ENCODE measurements around the gene SPATA4.
A peak's percentile ranks its signal among the peaks of the same experiment; 100 is the strongest.
"Not testable (repeated sequence)": the region's sequence is repeated elsewhere in the genome, so short reads cannot be mapped to it uniquely, and the experiment has no call there.

SPATA4 gene

DNA sequence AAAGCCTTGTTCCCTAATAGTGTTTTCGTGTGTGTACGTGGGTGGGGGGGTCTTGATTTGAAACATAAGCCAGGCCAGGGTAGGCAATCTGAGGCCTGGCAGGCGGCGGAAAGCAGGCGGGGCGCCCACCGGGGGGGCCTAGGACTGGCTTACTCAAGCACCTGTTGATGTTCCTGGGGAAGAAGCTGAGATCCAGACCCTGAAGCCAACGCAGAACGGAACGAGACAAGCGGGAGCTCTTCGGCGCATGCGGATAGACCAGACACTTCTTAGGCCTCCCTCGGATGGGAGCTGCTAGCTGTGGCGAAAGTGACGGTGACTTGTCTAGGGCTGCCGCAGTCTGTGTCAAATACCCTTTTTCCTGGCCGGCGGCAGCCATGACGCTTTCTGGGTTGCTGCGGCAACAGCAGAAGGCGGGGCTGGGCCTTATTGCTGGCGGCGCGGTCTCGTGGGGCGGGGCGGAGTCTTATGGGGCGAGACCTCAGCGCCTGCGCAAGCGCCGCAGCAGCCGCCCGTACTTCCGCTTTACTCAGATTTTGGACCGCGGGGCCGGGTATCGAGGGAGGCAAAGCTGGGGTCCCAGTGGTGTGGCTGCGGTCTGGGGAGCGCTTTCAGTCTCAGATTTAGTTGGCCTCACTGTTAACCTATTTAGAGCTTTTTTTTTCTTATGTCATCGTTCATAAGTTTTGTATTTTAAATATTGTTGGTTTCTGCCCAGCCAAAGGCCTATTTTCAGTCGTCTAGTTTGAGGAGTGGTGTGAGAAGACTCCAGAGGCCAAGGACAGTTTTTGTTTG, at the start of gene SPATA4:
Gene SPATA4, minus strand, starts transcription at position 402 of the 795 bp plus-strand sequence. Its CDS starts 23 bp downstream, at position 379.
- FAIRE-seq, result peak; percentile 14

DNA sequence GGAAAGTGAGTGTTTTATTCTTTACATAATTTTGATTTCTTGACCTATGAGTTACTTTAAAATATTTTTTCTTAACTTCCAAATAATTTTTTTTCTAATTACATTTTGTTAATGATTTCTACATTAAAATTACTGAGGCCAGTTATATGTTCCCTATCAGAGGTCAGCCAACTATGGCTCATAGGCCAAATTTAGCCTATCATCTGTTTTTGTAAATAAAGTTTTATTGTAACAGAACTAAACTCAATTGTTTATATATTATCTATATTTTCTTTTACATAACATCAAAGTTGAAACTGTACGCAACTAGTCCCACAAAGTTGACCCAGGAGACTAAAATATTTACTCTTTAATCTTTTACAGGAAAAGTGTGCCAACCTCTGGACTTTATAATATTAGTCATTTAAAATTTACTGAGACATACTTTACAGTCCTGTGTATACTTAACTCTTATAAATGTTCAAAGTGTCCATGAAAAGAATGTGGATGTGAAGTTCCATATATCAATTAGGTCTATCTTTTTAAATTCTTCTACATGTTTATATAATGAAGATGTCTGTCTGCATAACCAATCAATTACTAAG, 47.5 kb upstream of the SPATA4 start:
- no peak for FAIRE-seq

GRCh38 chr4:176241703-176242102, 46.3 kb upstream of the SPATA4 start:
- FAIRE-seq, result no peak

- FAIRE-seq, result no peak
These were observed 43.4 kb upstream of the SPATA4 start for GRCh38 chr4:176238826-176239225.

DNA sequence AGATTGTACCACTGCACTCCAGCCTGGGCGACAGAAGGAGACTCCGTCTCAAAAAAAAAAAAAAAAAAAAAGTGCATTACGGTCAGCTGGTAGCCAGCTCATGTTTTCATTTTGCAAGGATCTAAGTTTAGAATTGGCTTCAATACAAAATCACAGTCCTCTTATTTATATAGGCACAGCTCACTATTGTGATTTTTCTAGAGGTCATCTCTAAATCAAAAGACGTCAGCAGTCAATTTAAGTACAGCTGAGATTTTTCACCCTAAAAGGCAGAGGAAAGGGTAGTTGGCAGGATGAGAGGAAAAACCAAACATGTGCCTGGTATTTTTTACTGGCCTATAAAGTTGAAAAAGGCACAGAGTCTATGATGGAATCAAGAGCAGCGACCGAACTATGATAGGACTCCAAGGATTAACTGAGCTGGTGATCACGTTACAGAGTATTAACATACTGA, 42.8 kb upstream of the SPATA4 start:
- no peak for FAIRE-seq

- FAIRE-seq, result no peak
These were observed 41.6 kb upstream of the SPATA4 start for GRCh38 chr4:176236946-176237345.

DNA sequence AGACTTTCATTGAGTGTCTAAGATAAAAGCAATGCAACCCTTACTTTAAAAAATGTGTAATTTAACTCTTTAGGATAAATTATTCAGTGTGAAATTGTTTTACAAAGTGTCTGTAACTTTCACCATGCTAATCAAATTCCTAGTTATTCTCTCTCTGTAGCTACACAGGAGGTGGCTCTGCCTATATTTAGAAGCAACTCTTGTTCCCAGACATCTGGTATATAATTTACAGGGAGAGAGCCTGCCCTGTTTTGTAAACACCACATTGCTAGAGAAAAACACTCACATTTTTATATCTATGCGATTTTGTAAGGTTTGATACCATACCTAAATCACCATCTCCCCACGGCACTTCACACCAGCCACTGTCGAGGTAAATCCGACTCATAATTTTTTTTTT, 35.5 kb upstream of the SPATA4 start:
- FAIRE-seq, result no peak

DNA sequence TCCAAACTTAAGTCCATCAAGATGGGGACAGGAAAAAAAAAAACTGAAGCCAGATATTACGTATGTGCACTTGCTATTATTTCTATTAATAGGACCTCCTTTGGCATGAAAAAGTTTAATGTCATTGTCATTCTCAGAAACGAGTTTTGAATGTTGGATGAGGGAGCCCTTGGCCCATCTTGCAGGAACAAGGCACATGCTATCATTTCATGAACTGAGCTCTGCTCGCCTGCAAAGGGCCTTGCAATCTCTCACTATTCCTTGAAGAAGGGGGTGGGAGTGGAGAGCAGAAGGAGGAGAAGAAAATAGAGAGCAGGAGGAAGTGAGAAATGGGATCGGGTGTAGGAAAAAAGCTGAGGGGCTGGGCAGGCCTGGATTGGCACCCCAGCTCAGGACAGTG, 34.3 kb upstream of the SPATA4 start:
- no peak for FAIRE-seq

DNA sequence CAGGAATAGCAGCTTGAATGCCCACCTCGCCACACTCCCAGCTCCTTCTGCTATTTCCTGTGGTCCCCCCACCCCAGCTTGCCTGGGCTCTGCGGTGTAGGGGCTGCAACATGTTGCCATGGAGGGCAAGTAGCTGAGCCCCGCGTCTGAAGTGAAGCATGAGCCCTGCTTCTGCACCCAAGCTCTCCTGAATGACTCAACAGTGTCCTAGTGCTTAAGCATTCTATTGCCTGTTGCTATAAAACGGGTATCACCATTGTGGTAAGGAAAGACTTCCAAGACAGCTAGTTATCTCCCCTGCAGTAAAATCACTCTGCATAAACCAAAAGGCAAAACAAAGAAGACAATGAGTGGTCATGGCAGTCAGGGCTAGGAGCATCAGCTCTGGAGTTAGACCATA, 31.4 kb upstream of the SPATA4 start:
- no peak for FAIRE-seq

GRCh38 chr4:176223561-176223960, 28.2 kb upstream of the SPATA4 start:
- FAIRE-seq, result no peak

- no peak for FAIRE-seq
These were observed 26.8 kb upstream of the SPATA4 start for GRCh38 chr4:176222149-176222548.

- FAIRE-seq, result no peak
These were observed 22.1 kb upstream of the SPATA4 start for GRCh38 chr4:176217510-176217909.

GRCh38 chr4:176212351-176212750, 17.0 kb upstream of the SPATA4 start:
- not testable (repeated sequence) for FAIRE-seq

DNA sequence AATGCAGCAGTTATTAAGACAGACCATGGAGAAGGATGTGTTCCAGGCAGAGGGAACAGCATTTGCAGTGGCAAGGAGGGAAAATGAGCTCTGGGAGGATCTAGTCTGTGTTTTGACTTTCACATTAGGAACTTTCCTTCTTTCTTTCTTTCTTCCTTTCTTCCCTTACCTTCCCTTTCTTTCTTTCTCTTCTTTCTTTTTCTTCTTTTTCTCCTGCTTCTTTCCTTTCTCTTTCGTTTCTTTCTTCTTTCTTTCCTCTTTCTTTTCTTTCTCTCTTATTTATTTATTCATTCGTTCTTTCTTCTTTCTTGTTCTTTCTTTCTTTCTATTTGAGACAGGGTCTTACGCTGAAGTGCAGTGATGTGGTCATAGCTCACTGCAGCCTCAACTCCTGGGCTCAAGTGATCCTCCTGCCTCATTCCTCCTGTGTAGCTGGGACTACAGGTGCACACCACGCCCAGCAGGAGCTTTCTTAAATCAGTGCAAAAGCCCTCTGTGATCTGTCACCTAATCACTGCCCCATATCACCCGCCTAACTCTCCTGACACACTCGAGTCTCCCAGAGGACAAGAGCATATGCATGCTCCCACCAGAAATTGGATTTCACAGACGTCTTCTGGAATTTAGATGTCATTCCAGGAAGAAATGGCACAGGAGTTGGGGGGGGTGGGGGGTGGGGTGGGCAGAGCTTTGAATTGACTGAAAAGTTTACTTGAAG, 15.4 kb upstream of the SPATA4 start:
- no peak for FAIRE-seq

- FAIRE-seq, result no peak
These were observed 14.7 kb upstream of the SPATA4 start for GRCh38 chr4:176210101-176210500.

GRCh38 chr4:176209535-176209934, 14.2 kb upstream of the SPATA4 start:
- no peak for FAIRE-seq

- FAIRE-seq, result no peak
These were observed 12.5 kb upstream of the SPATA4 start for GRCh38 chr4:176207839-176208238.

- FAIRE-seq, result no peak
These were observed 9.9 kb upstream of the SPATA4 start for GRCh38 chr4:176205299-176205698.

GRCh38 chr4:176198316-176198903, 3.0 kb upstream of the SPATA4 start:
- no peak for FAIRE-seq

GRCh38 chr4:176193938-176194337, 1.4 kb downstream of the SPATA4 start:
- no peak for FAIRE-seq

DNA sequence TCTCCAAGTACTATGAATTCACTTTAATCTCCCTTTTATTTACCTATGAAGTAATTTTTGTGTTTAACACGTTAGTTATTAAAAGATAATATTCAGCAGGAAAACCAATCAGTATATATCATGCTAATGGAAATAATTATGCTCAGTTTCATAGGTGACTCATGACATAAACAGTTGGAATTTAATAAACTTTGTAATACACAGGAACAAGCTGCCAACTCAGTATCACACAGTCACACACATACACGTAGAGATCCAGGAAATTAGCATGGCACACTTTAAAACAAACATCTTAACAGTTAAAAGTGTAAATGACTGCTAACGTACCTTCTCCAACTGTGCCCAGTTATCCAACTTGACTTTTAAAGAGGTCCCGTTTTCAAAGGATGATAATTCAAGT, 2.3 kb downstream of the SPATA4 start:
- no peak for FAIRE-seq

GRCh38 chr4:176191974-176192373, 3.4 kb downstream of the SPATA4 start:
- no peak for FAIRE-seq

Data from A204.1 (cell line).